NK-92 (cell line): ENCODE measurements around the gene DHODH.
A peak's percentile ranks its signal among the peaks of the same experiment; 100 is the strongest.
"Not testable (repeated sequence)": the region's sequence is repeated elsewhere in the genome, so short reads cannot be mapped to it uniquely, and the experiment has no call there.

Experiments
- DNase-seq: peaks from one replicate; lab custom pipeline; 2025; ENCODE audit not compliant: unreplicated experiment; lab: John Stamatoyannopoulos, UW

The DHODH gene

DNA sequence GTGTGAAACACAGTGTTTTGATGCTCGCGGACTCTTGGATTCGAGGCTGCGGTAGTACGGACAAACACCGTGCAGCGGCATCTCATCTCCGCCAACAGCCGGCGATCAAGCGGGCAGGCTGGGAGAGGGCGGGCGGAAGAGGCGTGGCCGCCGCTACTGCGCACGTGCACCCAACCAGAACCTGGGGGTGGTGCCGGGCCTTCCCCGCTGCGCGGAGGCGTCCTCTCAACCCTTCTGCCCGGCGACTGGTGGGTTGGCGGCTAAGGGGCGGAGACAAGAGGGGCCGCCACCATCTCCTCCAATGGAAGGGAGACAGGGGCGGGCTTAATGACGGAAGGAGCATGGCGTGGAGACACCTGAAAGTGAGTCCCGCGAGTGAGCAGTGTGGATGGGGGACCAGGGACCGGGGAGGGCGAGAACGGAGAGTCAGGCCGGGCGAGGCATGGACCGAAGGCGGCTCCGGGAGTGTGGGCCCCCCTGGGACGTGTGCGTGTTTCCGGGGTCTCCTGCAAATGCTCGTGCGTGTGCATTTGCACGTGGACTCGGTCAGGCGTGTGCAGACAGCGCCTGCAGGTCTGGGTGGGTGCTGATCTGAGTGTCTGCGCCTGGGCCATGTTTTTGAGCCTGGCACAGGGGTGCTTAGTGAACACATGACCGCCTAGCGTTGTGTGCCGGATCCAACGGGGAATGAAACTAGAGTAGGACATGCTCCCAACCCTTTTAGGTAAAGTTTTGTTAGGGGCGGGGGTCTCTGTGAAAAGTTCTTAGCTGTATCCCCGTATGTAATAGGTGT is at the start of gene DHODH:
Gene DHODH (plus strand): TSS at position 321 of the 793 bp plus-strand sequence. CDS start 21 bp downstream, at position 342.
- peak; percentile 88 for DNase-seq

GRCh38 chr16:71961066-71962039 is 47.2 kb upstream of the DHODH start:
- no peak for DNase-seq

- no peak for DNase-seq
Observed at GRCh38 chr16:71963125-71963875, 45.2 kb upstream of the DHODH start.

DNA sequence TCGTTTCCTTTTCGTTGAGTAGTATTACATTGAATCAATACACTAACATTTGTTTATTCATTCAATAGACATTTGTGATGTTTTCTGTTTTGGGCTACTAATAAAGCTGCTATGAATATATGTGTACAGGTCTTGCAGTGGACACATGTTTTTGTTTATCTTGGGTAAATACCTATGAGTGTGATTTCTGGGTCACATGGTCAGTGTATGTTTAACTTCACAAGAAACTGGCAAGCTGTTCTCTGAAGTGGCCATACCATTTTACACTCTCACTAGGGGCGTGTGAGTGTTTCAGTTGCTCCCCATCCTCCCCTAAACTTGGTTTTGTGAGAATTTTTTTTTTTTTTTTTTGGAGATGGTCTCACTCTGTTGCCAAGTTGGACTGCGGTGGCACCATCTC is 43.3 kb upstream of the DHODH start:
- no peak for DNase-seq

DNA sequence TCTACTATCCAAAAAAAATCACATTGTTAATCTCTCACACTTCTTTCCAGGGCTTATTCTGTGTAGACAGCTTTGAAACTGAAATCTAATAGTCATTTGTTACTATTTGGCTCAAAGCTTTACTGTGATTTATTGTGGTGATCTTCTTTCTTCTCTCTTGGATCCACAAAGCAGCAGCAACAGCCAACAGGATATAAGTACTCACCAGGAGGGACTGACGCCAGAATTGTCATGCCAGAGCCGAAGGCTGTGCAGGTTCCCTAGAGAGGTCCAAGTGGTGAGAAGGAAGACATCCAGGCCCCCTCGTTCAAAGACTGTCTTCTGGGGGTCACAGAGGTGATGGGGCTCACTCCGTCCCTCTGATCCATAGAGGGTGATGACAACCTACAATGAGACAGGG is 41.6 kb upstream of the DHODH start:
- no peak for DNase-seq

DNA sequence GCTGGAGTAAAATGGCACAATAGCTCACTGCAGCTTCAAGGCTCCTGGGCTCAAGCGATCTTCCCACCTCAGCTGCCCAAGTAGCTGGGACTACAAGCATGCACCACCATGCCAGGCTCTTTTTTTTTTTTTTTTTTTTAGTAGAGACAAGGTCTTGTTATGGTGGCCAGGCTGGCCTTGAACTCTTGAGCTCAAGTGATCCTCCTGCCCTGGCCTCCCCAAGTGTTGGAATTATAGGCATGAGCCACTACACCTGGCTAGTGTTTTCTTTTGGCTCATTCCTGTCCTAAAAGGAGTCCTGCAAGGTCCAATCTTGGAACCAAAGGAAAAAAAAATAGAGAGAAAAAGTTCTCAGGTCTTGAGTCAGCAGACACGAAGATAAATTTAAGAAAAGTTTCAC is 39.2 kb upstream of the DHODH start:
- DNase-seq: no peak

DNA sequence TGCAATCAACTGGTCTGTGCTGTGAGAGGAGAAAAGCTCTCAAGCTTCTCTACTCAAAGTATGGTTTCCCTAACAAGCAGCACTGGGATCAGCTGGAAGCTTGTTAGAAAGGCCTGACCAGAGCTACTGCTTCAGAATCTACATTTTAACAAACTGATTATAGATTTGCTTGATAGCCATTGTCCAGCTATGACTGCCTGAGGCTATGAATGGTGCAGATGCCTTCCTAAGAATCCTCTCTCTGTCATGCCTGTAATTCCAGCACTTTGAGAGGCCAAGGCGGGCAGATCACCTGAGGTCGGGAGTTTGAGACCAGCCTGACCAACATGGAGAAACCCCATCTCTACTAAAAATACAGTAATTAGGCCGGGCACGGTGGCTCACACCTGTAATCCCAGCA is 37.0 kb upstream of the DHODH start:
- no peak for DNase-seq

GRCh38 chr16:71972356-71972755 is 36.2 kb upstream of the DHODH start:
- DNase-seq: no peak

- no peak for DNase-seq
Observed at GRCh38 chr16:71973001-71973400, 35.5 kb upstream of the DHODH start.

DNA sequence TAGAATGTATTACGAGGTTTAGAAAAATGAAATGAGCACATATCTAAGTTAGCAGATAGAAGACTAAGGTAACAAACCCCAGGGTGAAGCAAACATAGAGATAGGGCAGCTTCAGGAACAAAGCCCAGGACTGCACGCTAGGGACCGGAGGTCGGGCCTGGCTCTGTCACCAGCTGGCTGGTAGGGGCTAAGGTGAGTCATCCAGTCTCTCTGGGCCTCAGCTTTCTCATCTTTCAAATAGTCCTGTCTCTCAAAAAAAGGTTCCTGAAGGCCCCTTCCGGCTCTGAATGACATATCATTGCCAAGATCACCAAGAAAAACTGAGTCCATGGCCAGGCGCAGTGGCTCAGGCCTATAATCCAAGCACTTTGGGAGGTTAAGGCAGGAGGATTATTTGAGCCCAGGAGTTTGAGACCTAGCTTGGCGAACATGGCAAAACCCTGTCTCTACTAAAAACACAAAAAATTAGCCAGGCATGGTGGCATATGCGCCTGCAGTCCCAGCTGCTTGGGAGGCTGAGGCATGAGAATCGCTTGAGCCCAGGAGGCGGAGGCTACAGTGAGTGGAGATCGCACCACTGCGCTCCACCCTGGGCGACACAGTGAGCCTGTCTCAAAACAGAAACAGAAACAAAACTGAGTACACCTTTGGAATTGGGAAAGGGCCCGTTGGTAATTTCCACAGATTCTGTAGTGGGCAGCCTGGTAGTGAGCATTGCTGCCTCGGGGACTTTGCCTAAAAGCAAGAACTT is 34.3 kb upstream of the DHODH start:
- DNase-seq: no peak

DNA sequence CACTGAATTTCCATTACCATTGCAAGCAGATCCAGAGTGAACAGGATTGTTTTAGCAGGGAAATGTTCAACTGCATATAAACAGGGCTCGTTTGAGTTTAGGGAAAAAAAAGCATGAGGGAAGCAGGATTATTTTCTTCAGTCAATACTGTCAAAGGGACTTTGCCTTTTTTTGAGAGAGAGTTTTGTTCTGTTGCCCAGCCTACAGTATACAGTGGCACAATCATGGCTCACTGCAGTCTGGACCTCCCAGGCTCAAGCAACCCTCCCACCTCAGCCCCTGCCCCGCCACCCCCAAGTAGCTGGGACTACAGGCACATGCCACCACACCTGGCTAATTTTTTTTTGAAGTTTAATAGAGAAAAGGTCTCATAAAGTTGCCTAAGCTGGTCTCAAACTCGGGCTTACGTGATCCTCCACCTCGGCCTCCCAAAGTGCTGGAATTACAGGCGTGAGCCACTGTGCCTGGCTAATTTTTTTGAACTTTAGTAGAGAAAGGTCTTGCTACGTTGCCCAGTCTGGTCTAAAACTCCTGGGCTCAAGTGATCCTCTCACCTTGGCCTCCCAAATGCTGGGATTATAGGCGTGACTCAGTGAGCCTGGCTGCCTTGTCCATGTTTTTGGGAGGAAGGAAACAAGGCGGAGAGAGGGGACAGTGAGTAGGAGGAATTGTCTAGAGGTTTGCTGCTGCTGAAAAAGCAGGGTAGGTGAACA is 23.1 kb upstream of the DHODH start:
- no peak for DNase-seq

DNA sequence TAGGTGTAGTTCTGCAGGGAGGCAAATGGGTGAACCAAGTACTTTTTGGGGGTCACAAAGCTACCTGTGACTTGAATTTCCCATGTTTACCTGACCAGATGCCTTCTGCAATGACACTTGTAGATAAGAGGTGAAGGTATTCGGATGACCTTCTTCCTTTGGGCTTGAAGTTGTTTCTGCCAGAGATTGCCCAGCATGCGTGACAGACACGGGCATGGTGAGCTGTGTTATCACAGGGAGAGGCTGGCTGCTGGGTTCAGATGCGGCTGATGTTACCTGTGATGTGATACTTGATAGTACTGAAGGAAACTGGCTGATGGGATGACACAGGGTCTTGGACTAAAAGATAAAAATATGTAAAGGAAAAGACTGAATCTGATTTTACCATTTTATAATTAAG is 22.4 kb upstream of the DHODH start:
- DNase-seq: no peak

DNA sequence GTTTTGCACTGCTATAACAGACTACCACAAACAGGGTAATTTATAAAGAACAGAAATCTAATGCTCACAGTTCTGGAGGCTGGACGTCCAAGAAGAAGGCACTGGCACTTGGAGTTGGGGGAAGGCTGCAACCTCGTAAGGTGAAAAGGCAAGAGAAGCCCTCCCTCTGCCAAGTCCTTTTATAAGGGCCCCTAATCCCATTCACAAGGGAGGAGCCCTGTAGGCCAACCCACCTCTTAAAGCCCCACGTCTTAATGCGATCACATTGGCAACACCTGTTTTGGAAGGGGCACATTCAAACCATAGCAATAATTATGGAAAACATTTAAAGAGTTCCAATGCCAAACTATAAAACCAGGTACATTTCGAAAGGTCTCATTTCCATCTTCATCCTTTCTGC is 13.5 kb upstream of the DHODH start:
- no peak for DNase-seq

DNA sequence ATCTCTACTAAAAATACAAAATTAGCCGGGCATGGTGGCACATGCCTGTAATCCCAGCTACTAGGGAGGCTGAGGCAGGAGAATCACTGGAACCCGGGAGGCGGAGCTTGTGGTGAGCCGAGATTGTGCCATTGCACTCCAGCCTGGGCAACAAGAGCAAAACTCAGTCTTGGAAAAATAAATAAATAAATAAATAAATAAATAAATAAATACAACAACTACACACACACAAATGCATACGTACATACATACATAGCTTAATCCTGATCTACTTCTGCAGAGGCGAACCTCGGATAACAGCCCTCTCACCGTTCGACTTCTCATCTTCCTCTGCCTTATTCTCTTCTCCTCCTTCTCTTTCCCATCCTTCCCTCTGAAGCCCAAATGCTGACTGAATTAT is 11.0 kb upstream of the DHODH start:
- DNase-seq: not testable (repeated sequence)

GRCh38 chr16:72001180-72001874 is 7.2 kb upstream of the DHODH start:
- DNase-seq: no peak

DNA sequence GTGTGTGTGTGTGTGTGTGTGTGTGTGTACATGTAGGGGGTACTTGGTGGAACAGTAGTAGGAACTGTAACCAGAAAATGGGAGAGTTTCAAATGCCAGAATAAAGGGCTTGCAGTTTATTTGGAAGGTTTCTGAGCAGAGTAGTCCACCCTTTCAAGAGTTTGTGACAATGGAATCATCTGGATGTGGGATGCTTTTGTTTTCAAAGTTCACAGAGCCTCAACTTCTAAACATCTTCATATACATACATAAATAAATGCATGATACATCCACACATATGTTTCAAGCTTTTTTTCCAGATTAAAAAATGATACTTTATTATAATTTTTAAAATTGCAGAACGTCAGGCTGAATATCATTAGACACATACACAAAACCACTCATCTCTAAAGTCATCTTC is 5.9 kb upstream of the DHODH start:
- no peak for DNase-seq

DNA sequence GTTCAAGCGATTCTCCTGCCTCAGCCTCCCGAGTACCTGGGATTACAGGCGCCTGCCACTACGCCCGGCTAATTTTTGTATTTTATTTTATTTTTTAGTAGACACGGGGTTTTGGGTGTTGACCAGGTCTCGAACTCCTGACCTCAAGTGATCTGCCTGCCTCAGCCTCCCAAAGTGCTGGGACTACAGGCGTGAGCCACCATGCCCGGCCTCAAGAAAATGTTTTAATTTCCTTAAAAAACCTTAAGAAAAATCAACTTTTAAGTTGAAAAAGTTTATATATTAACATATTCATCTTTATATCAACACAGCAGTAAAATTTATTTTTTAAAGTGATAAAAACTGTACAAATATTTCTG is 500 bp upstream of the DHODH start:
- DNase-seq: not testable (repeated sequence)

DNA sequence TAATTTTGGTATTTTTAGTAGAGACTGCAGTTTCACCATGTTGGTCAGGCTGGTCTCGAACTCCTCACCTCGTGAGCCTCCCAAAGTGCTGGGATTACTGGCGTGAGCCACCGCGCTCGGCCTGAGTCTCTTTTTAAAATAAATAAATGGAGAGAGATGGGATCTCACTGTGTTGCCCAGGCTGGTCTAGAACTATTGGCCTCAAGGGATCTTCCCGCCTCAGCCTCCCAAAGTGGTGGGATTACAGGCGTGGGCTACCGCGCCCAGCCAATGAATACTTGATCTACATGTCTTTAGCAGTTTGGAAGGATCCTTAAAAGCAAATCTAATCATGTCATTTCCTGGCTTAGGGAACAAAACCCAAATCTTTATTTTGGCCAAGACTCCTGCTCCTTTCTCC is 1.2 kb downstream of the DHODH start:
- DNase-seq: no peak

GRCh38 chr16:72012607-72013006 is 4.1 kb downstream of the DHODH start:
- DNase-seq: no peak
